Neural crest cell (in vitro differentiated cells): Measurements from ENCODE around the gene CLIP3. TPM values are rescaled to one million over a fixed set of nuclear protein-coding genes. Genes with fewer than 3 reads are reported as not detected.
"Not testable (repeated sequence)": the region's sequence is repeated elsewhere in the genome, so short reads cannot be mapped to it uniquely, and the experiment has no call there.

ENCODE experiments used
- DNase-seq: peaks from one replicate; pipeline ENCODE4 v3.0.0; 2021; ENCODE audit warnings: low read depth, mixed read lengths, low spot score
- H3K27ac Mint-ChIP-seq: one replicate; pipeline ENCODE4 v1.8.0; 2021; ENCODE audit warnings: mild to moderate bottlenecking, mixed read lengths; ENCODE audit not compliant: unreplicated experiment
- H3K27me3 Mint-ChIP-seq: 2 replicates; pipeline ENCODE4 v1.8.0; 2021; ENCODE audit warnings: low read depth, mild to moderate bottlenecking, mixed read lengths
- H3K36me3 Mint-ChIP-seq: 2 replicates; pipeline ENCODE4 v1.8.0; 2021; ENCODE audit warnings: low read depth, mild to moderate bottlenecking, mixed read lengths
- H3K4me1 Mint-ChIP-seq: 2 replicates; pipeline ENCODE4 v1.8.0; 2021; ENCODE audit warnings: mixed read lengths
- H3K4me3 Mint-ChIP-seq: one replicate; pipeline ENCODE4 v1.8.0; 2021; ENCODE audit warnings: mild to moderate bottlenecking, mixed read lengths
- H3K9me3 Mint-ChIP-seq: 2 replicates; pipeline ENCODE4 v1.8.0; 2021; ENCODE audit warnings: mixed read lengths
- CTCF ChIP-seq: fragments of 200-600 bp; sonication (generic); conservative IDR thresholded peaks from 2 replicates; pipeline ENCODE4 v1.5.0; 2021; ENCODE audit warnings: antibody characterized with exemption, mild to moderate bottlenecking
- total RNA-seq: library from RNA; stranded (reverse); gene quantifications from 2 replicates; pipeline ENCODE4 v1.2.1, GENCODE V29; 2021

CLIP3 gene
- total RNA-seq, 1 donor from 2014 or later = 33.1 TPM

- peak overlapping the region; percentile 78 for H3K27ac Mint-ChIP-seq
- no peaks in the 10 kb centered on the region for H3K4me1 Mint-ChIP-seq
- no peak for TF ChIP-seq CTCF
- DNase-seq = no peak
- peaks cover 27% of the 10 kb centered on the region for H3K36me3 Mint-ChIP-seq
- no peak overlapping the region for H3K4me3 Mint-ChIP-seq
- peaks cover 2% of the 10 kb centered on the region for H3K9me3 Mint-ChIP-seq
- H3K27me3 Mint-ChIP-seq = no peaks in the 10 kb centered on the region
Observed at GRCh38 chr19:36072081-36072480, 39.4 kb upstream of the CLIP3 start.

GRCh38 chr19:36068810-36069499, 36.3 kb upstream of the CLIP3 start:
- not testable (repeated sequence) for H3K9me3 Mint-ChIP-seq, DNase-seq, H3K4me1 Mint-ChIP-seq, H3K4me3 Mint-ChIP-seq, H3K27ac Mint-ChIP-seq, H3K27me3 Mint-ChIP-seq
- peaks cover 28% of the 10 kb centered on the region for H3K36me3 Mint-ChIP-seq

GRCh38 chr19:36067681-36068080, 35.0 kb upstream of the CLIP3 start:
- H3K4me1 Mint-ChIP-seq = no peaks in the 10 kb centered on the region
- DNase-seq = no peak
- no peak overlapping the region for H3K27ac Mint-ChIP-seq
- H3K36me3 Mint-ChIP-seq = peaks cover 23% of the 10 kb centered on the region
- H3K9me3 Mint-ChIP-seq = peaks cover 2% of the 10 kb centered on the region
- H3K4me3 Mint-ChIP-seq = no peak overlapping the region
- no peak for TF ChIP-seq CTCF
- H3K27me3 Mint-ChIP-seq = no peaks in the 10 kb centered on the region

- H3K36me3 Mint-ChIP-seq = peaks cover 21% of the 10 kb centered on the region
Observed at GRCh38 chr19:36064826-36065225, 32.2 kb upstream of the CLIP3 start.

GRCh38 chr19:36061367-36061766, 28.7 kb upstream of the CLIP3 start:
- Mint-ChIP-seq H3K27me3 (no peaks in the 10 kb centered on the region), H3K4me3 (no peak overlapping the region), H3K36me3 (peaks cover 11% of the 10 kb centered on the region), H3K9me3 (no peaks in the 10 kb centered on the region), H3K4me1 (peaks cover 6% of the 10 kb centered on the region), H3K27ac (no peak overlapping the region)
- DNase-seq = no peak
- TF ChIP-seq CTCF = no peak

More at GRCh38 chr19:36064826-36065225, 32.2 kb upstream of the CLIP3 start:
- H3K27ac Mint-ChIP-seq = peak overlapping the region; percentile 65
- H3K27me3 Mint-ChIP-seq = no peaks in the 10 kb centered on the region
- no peaks in the 10 kb centered on the region for H3K4me1 Mint-ChIP-seq
- no peak for TF ChIP-seq CTCF
- no peak for DNase-seq
- H3K9me3 Mint-ChIP-seq = peaks cover 2% of the 10 kb centered on the region
- no peak overlapping the region for H3K4me3 Mint-ChIP-seq

GRCh38 chr19:36060430-36060829, 27.8 kb upstream of the CLIP3 start:
- Mint-ChIP-seq H3K4me3 (peak overlapping the region; percentile 68), H3K36me3 (peaks cover 11% of the 10 kb centered on the region), H3K9me3 (no peaks in the 10 kb centered on the region), H3K27me3 (no peaks in the 10 kb centered on the region), H3K4me1 (peaks cover 13% of the 10 kb centered on the region), H3K27ac (no peak overlapping the region)
- DNase-seq = peak; percentile 9
- peak; percentile 58 for TF ChIP-seq CTCF
